Stromal cell of bone marrow (primary cell): ENCODE measurements around the gene AGAP9.
A peak's percentile ranks its signal among the peaks of the same experiment; 100 is the strongest.
"Not testable (repeated sequence)": the region's sequence is repeated elsewhere in the genome, so short reads cannot be mapped to it uniquely, and the experiment has no call there.

ENCODE experiments used
- DNase-seq: peaks from one replicate; pipeline ENCODE4 v3.0.0-alpha.2; 2012; ENCODE audit warnings: low read depth

AGAP9 gene

GRCh38 chr10:47523475-47523874 is at the start of gene AGAP9:
Gene AGAP9, minus strand, starts transcription at chr10:47523638. Its CDS starts 112 bp downstream, at chr10:47523526.
- DNase-seq, result not testable (repeated sequence)

- not testable (repeated sequence) for DNase-seq
These were observed 47.9 kb upstream of the AGAP9 start for GRCh38 chr10:47571138-47571912.

- not testable (repeated sequence) for DNase-seq
These were observed 43.3 kb upstream of the AGAP9 start for GRCh38 chr10:47566757-47567156.

GRCh38 chr10:47566108-47566699 is 42.8 kb upstream of the AGAP9 start:
- DNase-seq, result not testable (repeated sequence)

GRCh38 chr10:47565517-47565920 is 42.1 kb upstream of the AGAP9 start:
- not testable (repeated sequence) for DNase-seq

- not testable (repeated sequence) for DNase-seq
These were observed 41.5 kb upstream of the AGAP9 start for GRCh38 chr10:47564953-47565352.

GRCh38 chr10:47564318-47564717 is 40.9 kb upstream of the AGAP9 start:
- not testable (repeated sequence) for DNase-seq

- not testable (repeated sequence) for DNase-seq
These were observed 37.0 kb upstream of the AGAP9 start for GRCh38 chr10:47560452-47560851.

- DNase-seq, result not testable (repeated sequence)
These were observed 36.4 kb upstream of the AGAP9 start for GRCh38 chr10:47559718-47560308.

GRCh38 chr10:47558109-47558508 is 34.7 kb upstream of the AGAP9 start:
- DNase-seq, result peak; percentile 61

- DNase-seq, result not testable (repeated sequence)
These were observed 34.2 kb upstream of the AGAP9 start for GRCh38 chr10:47557616-47558015.

- DNase-seq, result not testable (repeated sequence)
These were observed 31.9 kb upstream of the AGAP9 start for GRCh38 chr10:47555334-47555733.

GRCh38 chr10:47554552-47554951 is 31.1 kb upstream of the AGAP9 start:
- DNase-seq, result not testable (repeated sequence)

- not testable (repeated sequence) for DNase-seq
These were observed 30.4 kb upstream of the AGAP9 start for GRCh38 chr10:47553860-47554247.

GRCh38 chr10:47553214-47553859 is 29.9 kb upstream of the AGAP9 start:
- DNase-seq, result peak; percentile 63

GRCh38 chr10:47552719-47553118 is 29.3 kb upstream of the AGAP9 start:
- DNase-seq, result peak; percentile 65

GRCh38 chr10:47547286-47547685 is 23.8 kb upstream of the AGAP9 start:
- not testable (repeated sequence) for DNase-seq

- DNase-seq, result not testable (repeated sequence)
These were observed 13.0 kb upstream of the AGAP9 start for GRCh38 chr10:47536430-47536829.

- not testable (repeated sequence) for DNase-seq
These were observed 21.1 kb downstream of the AGAP9 start for GRCh38 chr10:47502313-47502712.

- not testable (repeated sequence) for DNase-seq
These were observed 29.2 kb downstream of the AGAP9 start for GRCh38 chr10:47494226-47494625.

- not testable (repeated sequence) for DNase-seq
These were observed 31.8 kb downstream of the AGAP9 start, which contains the start of gene FAM25G for GRCh38 chr10:47491600-47491999. Gene FAM25G, minus strand, starts transcription at chr10:47491700. Its CDS starts 26 bp downstream, at chr10:47491674.

- not testable (repeated sequence) for DNase-seq
These were observed 33.8 kb downstream of the AGAP9 start for GRCh38 chr10:47489630-47490029.
